OCI-LY3 (cell line): Measurements from ENCODE around the gene MAST1.

Experiments
- CTCF ChIP-seq: fragments of 200-600, 300-600 bp; sonication (generic); IDR thresholded peaks from 2 replicates; pipeline ENCODE4 v1.5.1; 2014; ENCODE audit warnings: antibody characterized with exemption, low read length, low read depth
- EZH2phosphoT487 ChIP-seq: fragments of 200-600 bp; shearing (Covaris generic); IDR thresholded peaks from 2 replicates; pipeline ENCODE4 v1.6.1; 2018; ENCODE audit warnings: antibody characterized with exemption, mixed run types, low read depth

GRCh38 chr19:12922959-12923358, 84.6 kb downstream of the MAST1 start:
- TF ChIP-seq CTCF (no peak), EZH2phosphoT487 (no peak)
